Neutrophil (primary cell): ENCODE results near the gene NUAK1.

ENCODE experiments used
- H3K27ac ChIP-seq: fragments of 200-600 bp; sonication (generic); 2 replicates; pipeline ENCODE4 v1.5.1; 2016; ENCODE audit warnings: mild to moderate bottlenecking, moderate library complexity
- H3K27me3 ChIP-seq: fragments of 200-600 bp; sonication (generic); 2 replicates; pipeline ENCODE4 v1.6.0; 2016; ENCODE audit warnings: mild to moderate bottlenecking
- H3K36me3 ChIP-seq: fragments of 200-600 bp; sonication (generic); 2 replicates; pipeline ENCODE4 v1.5.1; 2017
- H3K4me1 ChIP-seq, 2 experiments: fragments of 200-600 bp in 1 of 2; sonication (generic) in 1 of 2; 1 replicate in 1 of 2; 2 replicates in 1 of 2; pipeline versions ENCODE4 v1.5.1 to v1.6.1; 2013 to 2016; ENCODE audit warnings: low read depth in 1 of 2, low read length in 1 of 2, mild to moderate bottlenecking in 1 of 2, moderate library complexity in 1 of 2; ENCODE audit not compliant: control insufficient read depth in 1 of 2, insufficient read depth in 1 of 2
- H3K4me3 ChIP-seq, 2 experiments: fragments of 200-600 bp in 1 of 2; sonication (generic) in 1 of 2; 1 replicate in 1 of 2; 2 replicates in 1 of 2; pipeline ENCODE4 v1.5.1; 2013 to 2016; ENCODE audit warnings: low read depth in 1 of 2, low read length in 1 of 2, mild to moderate bottlenecking in 1 of 2, moderate library complexity in 1 of 2
- H3K9me3 ChIP-seq: fragments of 200-600 bp; sonication (generic); 2 replicates; pipeline ENCODE4 v1.5.1; 2016
- TF ChIP-seq, protein P1 (sequence below): fragments of 200-600 bp; sonication (generic); IDR thresholded peaks from 2 replicates; pipeline ENCODE4 v1.5.1; 2016; ENCODE audit warnings: antibody characterized with exemption

Gene NUAK1

DNA sequence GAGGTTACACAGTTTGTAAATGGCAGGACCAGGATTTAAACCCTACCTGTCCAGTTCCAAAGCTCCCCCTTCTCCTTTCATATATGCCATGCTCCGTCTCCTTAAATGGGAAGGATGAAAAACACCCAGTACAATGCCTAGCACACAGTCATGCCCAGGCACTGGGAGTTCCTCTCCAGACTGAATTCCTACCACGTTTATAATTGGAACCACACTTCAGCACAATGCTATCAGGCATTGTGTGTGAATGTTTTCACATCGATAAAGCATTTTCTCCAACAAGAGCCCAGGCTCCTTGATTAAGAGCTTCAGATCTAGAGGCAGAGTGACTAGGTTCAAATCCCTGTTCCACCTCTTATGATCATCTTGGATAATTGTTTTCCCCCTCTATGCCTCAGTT is 2.7 kb upstream of the NUAK1 start:
- Histone ChIP-seq H3K27ac (no peak overlapping the region), H3K36me3 (no peaks in the 10 kb centered on the region), H3K4me1 (peaks cover 0 to 12% of the 10 kb centered on the region in 2 experiments), H3K4me3 (no peak overlapping the region), H3K9me3 (no peaks in the 10 kb centered on the region), H3K27me3 (peaks cover 97% of the 10 kb centered on the region)
- TF ChIP-seq, protein P1, sequence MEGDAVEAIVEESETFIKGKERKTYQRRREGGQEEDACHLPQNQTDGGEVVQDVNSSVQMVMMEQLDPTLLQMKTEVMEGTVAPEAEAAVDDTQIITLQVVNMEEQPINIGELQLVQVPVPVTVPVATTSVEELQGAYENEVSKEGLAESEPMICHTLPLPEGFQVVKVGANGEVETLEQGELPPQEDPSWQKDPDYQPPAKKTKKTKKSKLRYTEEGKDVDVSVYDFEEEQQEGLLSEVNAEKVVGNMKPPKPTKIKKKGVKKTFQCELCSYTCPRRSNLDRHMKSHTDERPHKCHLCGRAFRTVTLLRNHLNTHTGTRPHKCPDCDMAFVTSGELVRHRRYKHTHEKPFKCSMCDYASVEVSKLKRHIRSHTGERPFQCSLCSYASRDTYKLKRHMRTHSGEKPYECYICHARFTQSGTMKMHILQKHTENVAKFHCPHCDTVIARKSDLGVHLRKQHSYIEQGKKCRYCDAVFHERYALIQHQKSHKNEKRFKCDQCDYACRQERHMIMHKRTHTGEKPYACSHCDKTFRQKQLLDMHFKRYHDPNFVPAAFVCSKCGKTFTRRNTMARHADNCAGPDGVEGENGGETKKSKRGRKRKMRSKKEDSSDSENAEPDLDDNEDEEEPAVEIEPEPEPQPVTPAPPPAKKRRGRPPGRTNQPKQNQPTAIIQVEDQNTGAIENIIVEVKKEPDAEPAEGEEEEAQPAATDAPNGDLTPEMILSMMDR = no peak

GRCh38 chr12:106141003-106141402 is 2.2 kb upstream of the NUAK1 start:
- H3K27me3 ChIP-seq = peaks cover 99% of the 10 kb centered on the region
- TF ChIP-seq, protein P1 = no peak
- H3K36me3 ChIP-seq = no peaks in the 10 kb centered on the region
- H3K9me3 ChIP-seq = no peaks in the 10 kb centered on the region
- H3K27ac ChIP-seq = no peak overlapping the region
- H3K4me1 ChIP-seq = peaks cover 0 to 12% of the 10 kb centered on the region in 2 experiments
- no peak overlapping the region for H3K4me3 ChIP-seq

DNA sequence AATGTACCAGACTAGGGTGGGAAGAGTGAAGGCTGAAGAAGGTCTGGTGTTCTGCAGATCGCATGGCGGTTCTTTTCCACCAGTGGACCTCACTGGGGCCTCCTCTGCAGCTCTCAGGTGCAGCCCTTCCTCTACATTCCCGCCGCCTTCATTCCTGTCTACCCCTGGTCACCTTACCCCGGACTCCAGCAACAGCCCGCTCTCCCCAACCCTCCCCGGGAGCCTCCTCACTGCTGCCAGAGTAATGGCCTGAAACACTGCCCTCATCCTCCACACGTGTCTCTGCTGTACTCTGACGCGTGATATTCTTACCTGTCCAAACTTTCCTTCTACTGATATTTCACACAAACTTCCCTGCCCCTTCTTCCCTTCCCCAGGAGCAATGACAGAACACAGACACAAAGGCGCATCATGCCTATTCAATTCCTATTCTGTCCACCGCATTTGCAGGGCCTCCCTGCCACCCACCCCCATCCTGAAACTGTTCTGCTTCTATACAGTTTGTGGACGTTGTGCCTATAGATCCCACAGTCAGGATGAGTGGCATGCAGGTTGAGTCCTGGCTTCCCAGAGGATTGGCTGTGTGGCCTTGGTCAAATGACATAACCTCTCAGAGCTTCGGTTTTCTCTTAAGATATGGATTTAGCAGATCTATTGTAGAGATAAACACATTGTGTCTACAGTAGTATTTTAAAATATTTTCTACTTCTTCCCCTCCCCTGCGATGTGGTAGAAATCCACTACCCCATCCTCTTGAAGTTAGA is 1.7 kb upstream of the NUAK1 start:
- Histone ChIP-seq H3K4me1 (peaks cover 0 to 12% of the 10 kb centered on the region in 2 experiments), H3K27me3 (peaks cover 99% of the 10 kb centered on the region), H3K36me3 (no peaks in the 10 kb centered on the region), H3K9me3 (no peaks in the 10 kb centered on the region), H3K27ac (no peak overlapping the region), H3K4me3 (no peak overlapping the region)
- TF ChIP-seq, protein P1 = no peak

DNA sequence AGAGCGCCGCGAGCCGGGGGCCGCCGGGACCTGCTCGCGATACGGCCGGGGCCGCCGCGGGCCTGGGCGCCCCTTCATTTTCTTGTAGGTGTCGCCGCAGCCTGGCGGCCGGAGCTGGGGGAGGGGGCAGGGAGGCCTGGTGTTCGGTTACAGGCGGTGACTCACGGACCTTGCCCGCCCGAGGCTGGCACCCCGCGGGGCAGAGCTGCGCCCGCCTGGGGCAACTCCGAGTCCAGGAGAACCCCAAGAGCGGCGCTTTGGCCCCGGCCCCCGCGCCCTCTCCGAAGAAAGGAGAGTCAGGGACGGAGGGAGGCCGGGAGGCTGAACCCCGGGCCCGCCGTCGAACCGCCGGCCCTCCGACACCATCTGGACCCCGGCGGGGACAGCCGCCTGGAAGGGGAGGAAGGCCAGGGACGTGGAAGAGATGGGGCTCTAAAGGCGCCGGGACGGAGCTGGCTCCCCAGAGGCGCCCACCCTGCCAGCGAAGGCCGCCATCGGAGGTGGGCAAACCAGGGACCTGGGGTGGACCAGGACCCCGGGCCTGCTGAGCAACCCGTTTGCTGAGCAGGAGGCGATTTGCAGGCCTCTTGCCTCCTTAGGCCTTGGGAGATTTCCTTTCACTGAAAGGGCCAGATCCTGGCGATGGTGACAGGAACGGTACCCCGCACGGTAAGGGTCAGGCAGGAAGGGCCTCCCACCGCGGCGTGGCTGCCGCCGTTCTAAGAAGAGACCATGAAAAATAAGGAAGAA is 843 bp upstream of the NUAK1 start:
- H3K27ac ChIP-seq = no peak overlapping the region
- peaks cover 99% of the 10 kb centered on the region for H3K27me3 ChIP-seq
- TF ChIP-seq, protein P1 = no peak
- H3K36me3 ChIP-seq = no peaks in the 10 kb centered on the region
- H3K4me3 ChIP-seq = no peak overlapping the region
- H3K4me1 ChIP-seq = peaks cover 0 to 12% of the 10 kb centered on the region in 2 experiments
- no peaks in the 10 kb centered on the region for H3K9me3 ChIP-seq

- TF ChIP-seq, protein P1 = no peak
- H3K27me3 ChIP-seq = peaks cover 99% of the 10 kb centered on the region
- no peaks in the 10 kb centered on the region for H3K9me3 ChIP-seq
- H3K27ac ChIP-seq = no peak overlapping the region
- peaks cover 0 to 12% of the 10 kb centered on the region in 2 experiments for H3K4me1 ChIP-seq
- no peak overlapping the region for H3K4me3 ChIP-seq
- H3K36me3 ChIP-seq = no peaks in the 10 kb centered on the region
Observed at GRCh38 chr12:106138357-106138632, 459 bp downstream of the NUAK1 start.
